ENCODE measurements around the gene NTF4. TPM values are rescaled to one million over a fixed set of nuclear protein-coding genes. Genes with fewer than 3 reads are reported as not detected.
"Not testable (repeated sequence)": the region's sequence is repeated elsewhere in the genome, so short reads cannot be mapped to it uniquely, and the experiment has no call there.

The NTF4 gene
- total and polyA plus RNA-seq, 2 donors, result 6.7 to 30.1 TPM

GRCh38 chr19:49080392-49080791, 15.8 kb upstream of the NTF4 start:
- no peaks in the 10 kb centered on the region for H3K9me3 ChIP-seq (ENCODE audit: control insufficient read depth in 2 of 2, insufficient read depth in 1 of 2, low read length in 1 of 2)
- no peaks in the 10 kb centered on the region for H3K36me3 ChIP-seq (ENCODE audit: control insufficient read depth in 2 of 2, insufficient read depth in 2 of 2, low read length in 1 of 2)
- H3K4me1 ChIP-seq (ENCODE audit: control insufficient read depth in 2 of 2, insufficient read depth in 2 of 2, low read length in 2 of 2), result peaks cover 2 to 6% of the 10 kb centered on the region in 2 donors
- no peak for DNase-seq (ENCODE audit: low read depth in 6 of 9, low spot score in 9 of 9)
- WGBS, result 97% methylated on average over 4 of the region's 4 CpGs
- H3K27ac ChIP-seq (ENCODE audit: low read depth in 1 of 2, low read length in 1 of 2), result no peak overlapping the region
- H3K4me3 ChIP-seq (ENCODE audit: low read length in 2 of 2), result no peak overlapping the region
- H3K27me3 ChIP-seq (ENCODE audit: control insufficient read depth in 2 of 2, insufficient read depth in 1 of 2, low read length in 1 of 2), result peaks cover 0 to 4% of the 10 kb centered on the region in 2 donors

- not testable (repeated sequence) for H3K27ac ChIP-seq (ENCODE audit: low read depth in 1 of 2, low read length in 1 of 2); DNase-seq (ENCODE audit: low read depth in 6 of 9, low spot score in 9 of 9)
- WGBS, result 25% methylated on average over 9 of the region's 9 CpGs
Measured at GRCh38 chr19:49074869-49075268, 10.3 kb upstream of the NTF4 start.

GRCh38 chr19:49073514-49074378, 9.1 kb upstream of the NTF4 start:
- 72% methylated on average over 23 of the region's 23 CpGs for WGBS
- Histone ChIP-seq H3K4me1 (ENCODE audit: control insufficient read depth in 2 of 2, insufficient read depth in 2 of 2, low read length in 2 of 2) (no peaks in the 10 kb centered on the region), H3K4me3 (ENCODE audit: low read length in 2 of 2) (no peak overlapping the region), H3K27ac (ENCODE audit: low read depth in 1 of 2, low read length in 1 of 2) (no peak overlapping the region), H3K9me3 (ENCODE audit: control insufficient read depth in 2 of 2, insufficient read depth in 1 of 2, low read length in 1 of 2) (peaks cover 0 to 4% of the 10 kb centered on the region in 2 donors), H3K27me3 (ENCODE audit: control insufficient read depth in 2 of 2, insufficient read depth in 1 of 2, low read length in 1 of 2) (peaks cover 39 to 61% of the 10 kb centered on the region in 2 donors), H3K36me3 (ENCODE audit: control insufficient read depth in 2 of 2, insufficient read depth in 2 of 2, low read length in 1 of 2) (no peaks in the 10 kb centered on the region)
- no peak for DNase-seq (ENCODE audit: low read depth in 6 of 9, low spot score in 9 of 9)

More at GRCh38 chr19:49074869-49075268, 10.3 kb upstream of the NTF4 start:
- not testable (repeated sequence) for H3K4me1 ChIP-seq (ENCODE audit: control insufficient read depth in 2 of 2, insufficient read depth in 2 of 2, low read length in 2 of 2); H3K4me3 ChIP-seq (ENCODE audit: low read length in 2 of 2); H3K36me3 ChIP-seq (ENCODE audit: control insufficient read depth in 2 of 2, insufficient read depth in 2 of 2, low read length in 1 of 2); H3K9me3 ChIP-seq (ENCODE audit: control insufficient read depth in 2 of 2, insufficient read depth in 1 of 2, low read length in 1 of 2)
- H3K27me3 ChIP-seq (ENCODE audit: control insufficient read depth in 2 of 2, insufficient read depth in 1 of 2, low read length in 1 of 2), result peaks cover 37 to 50% of the 10 kb centered on the region in 2 donors

GRCh38 chr19:49071860-49072547, 7.4 kb upstream of the NTF4 start:
- WGBS, result 10% methylated on average over 93 of the region's 93 CpGs
- no peaks in the 10 kb centered on the region for H3K36me3 ChIP-seq (ENCODE audit: control insufficient read depth in 2 of 2, insufficient read depth in 2 of 2, low read length in 1 of 2)
- H3K27me3 ChIP-seq (ENCODE audit: control insufficient read depth in 2 of 2, insufficient read depth in 1 of 2, low read length in 1 of 2), result peaks cover 44 to 77% of the 10 kb centered on the region in 2 donors
- peak overlapping the region in 1 of 2 donors; percentile 33 for H3K4me3 ChIP-seq (ENCODE audit: low read length in 2 of 2)
- no peaks in the 10 kb centered on the region for H3K4me1 ChIP-seq (ENCODE audit: control insufficient read depth in 2 of 2, insufficient read depth in 2 of 2, low read length in 2 of 2)
- no peak for DNase-seq (ENCODE audit: low read depth in 6 of 9, low spot score in 9 of 9)
- no peak overlapping the region for H3K27ac ChIP-seq (ENCODE audit: low read depth in 1 of 2, low read length in 1 of 2)
- peaks cover 0 to 4% of the 10 kb centered on the region in 2 donors for H3K9me3 ChIP-seq (ENCODE audit: control insufficient read depth in 2 of 2, insufficient read depth in 1 of 2, low read length in 1 of 2)

- WGBS, result 97% methylated on average over 21 of the region's 21 CpGs
- Histone ChIP-seq H3K9me3 (ENCODE audit: control insufficient read depth in 2 of 2, insufficient read depth in 1 of 2, low read length in 1 of 2) (peaks cover 0 to 4% of the 10 kb centered on the region in 2 donors), H3K4me3 (ENCODE audit: low read length in 2 of 2) (no peak overlapping the region), H3K4me1 (ENCODE audit: control insufficient read depth in 2 of 2, insufficient read depth in 2 of 2, low read length in 2 of 2) (no peaks in the 10 kb centered on the region), H3K27me3 (ENCODE audit: control insufficient read depth in 2 of 2, insufficient read depth in 1 of 2, low read length in 1 of 2) (peaks cover 52 to 93% of the 10 kb centered on the region in 2 donors), H3K36me3 (ENCODE audit: control insufficient read depth in 2 of 2, insufficient read depth in 2 of 2, low read length in 1 of 2) (no peaks in the 10 kb centered on the region), H3K27ac (ENCODE audit: low read depth in 1 of 2, low read length in 1 of 2) (no peak overlapping the region)
- no peak for DNase-seq (ENCODE audit: low read depth in 6 of 9, low spot score in 9 of 9)
Measured at GRCh38 chr19:49070416-49070815, 5.8 kb upstream of the NTF4 start.

GRCh38 chr19:49069026-49069425, 4.4 kb upstream of the NTF4 start:
- Histone ChIP-seq H3K4me1 (ENCODE audit: control insufficient read depth in 2 of 2, insufficient read depth in 2 of 2, low read length in 2 of 2) (no peaks in the 10 kb centered on the region), H3K27me3 (ENCODE audit: control insufficient read depth in 2 of 2, insufficient read depth in 1 of 2, low read length in 1 of 2) (peaks cover 64 to 97% of the 10 kb centered on the region in 2 donors), H3K27ac (ENCODE audit: low read depth in 1 of 2, low read length in 1 of 2) (no peak overlapping the region), H3K36me3 (ENCODE audit: control insufficient read depth in 2 of 2, insufficient read depth in 2 of 2, low read length in 1 of 2) (no peaks in the 10 kb centered on the region), H3K9me3 (ENCODE audit: control insufficient read depth in 2 of 2, insufficient read depth in 1 of 2, low read length in 1 of 2) (peaks cover 0 to 4% of the 10 kb centered on the region in 2 donors), H3K4me3 (ENCODE audit: low read length in 2 of 2) (no peak overlapping the region)
- 95% methylated on average over 9 of the region's 9 CpGs for WGBS
- no peak for DNase-seq (ENCODE audit: low read depth in 6 of 9, low spot score in 9 of 9)

- peaks cover 0 to 4% of the 10 kb centered on the region in 2 donors for H3K9me3 ChIP-seq (ENCODE audit: control insufficient read depth in 2 of 2, insufficient read depth in 1 of 2, low read length in 1 of 2)
- H3K36me3 ChIP-seq (ENCODE audit: control insufficient read depth in 2 of 2, insufficient read depth in 2 of 2, low read length in 1 of 2), result no peaks in the 10 kb centered on the region
- WGBS, result 69% methylated on average over 3 of the region's 3 CpGs
- H3K27ac ChIP-seq (ENCODE audit: low read depth in 1 of 2, low read length in 1 of 2), result no peak overlapping the region
- DNase-seq (ENCODE audit: low read depth in 6 of 9, low spot score in 9 of 9), result no peak
- H3K4me1 ChIP-seq (ENCODE audit: control insufficient read depth in 2 of 2, insufficient read depth in 2 of 2, low read length in 2 of 2), result no peaks in the 10 kb centered on the region
- peaks cover 51 to 97% of the 10 kb centered on the region in 2 donors for H3K27me3 ChIP-seq (ENCODE audit: control insufficient read depth in 2 of 2, insufficient read depth in 1 of 2, low read length in 1 of 2)
- no peak overlapping the region for H3K4me3 ChIP-seq (ENCODE audit: low read length in 2 of 2)
Measured at GRCh38 chr19:49067554-49067953, 2.9 kb upstream of the NTF4 start.

- 56% methylated on average over 13 of the region's 13 CpGs for WGBS
- no peak for DNase-seq (ENCODE audit: low read depth in 6 of 9, low spot score in 9 of 9)
- Histone ChIP-seq H3K9me3 (ENCODE audit: control insufficient read depth in 2 of 2, insufficient read depth in 1 of 2, low read length in 1 of 2) (no peaks in the 10 kb centered on the region), H3K27me3 (ENCODE audit: control insufficient read depth in 2 of 2, insufficient read depth in 1 of 2, low read length in 1 of 2) (peaks cover 38 to 99% of the 10 kb centered on the region in 2 donors), H3K27ac (ENCODE audit: low read depth in 1 of 2, low read length in 1 of 2) (no peak overlapping the region), H3K36me3 (ENCODE audit: control insufficient read depth in 2 of 2, insufficient read depth in 2 of 2, low read length in 1 of 2) (no peaks in the 10 kb centered on the region), H3K4me3 (ENCODE audit: low read length in 2 of 2) (no peak overlapping the region), H3K4me1 (ENCODE audit: control insufficient read depth in 2 of 2, insufficient read depth in 2 of 2, low read length in 2 of 2) (no peaks in the 10 kb centered on the region)
Measured at GRCh38 chr19:49065905-49066512, 1.4 kb upstream of the NTF4 start.

Measured in thymus (tissue), 11 donors.